Omental fat pad (tissue), 4 donors: Measurements from ENCODE around the gene TNFAIP8L3. TPM values are rescaled to one million over a fixed set of nuclear protein-coding genes. Genes with fewer than 3 reads are reported as not detected.

ENCODE experiments used
- ATAC-seq: fragments of 150-250 bp; one replicate; pipeline ENCODE4 v1.9.1; 2016; ENCODE audit warnings: mild to moderate bottlenecking, moderate library complexity; ENCODE audit not compliant: low FRiP score
- DNase-seq: peaks from one replicate; pipeline ENCODE4 v3.0.0-alpha.2; 2019; ENCODE audit warnings: low spot score
- total RNA-seq, 4 donors: library from RNA; depleted of rRNA; stranded (reverse); fragments of >200 nt; gene quantifications; one replicate each; pipeline ENCODE4 v1.1.0, GENCODE V29; 2016
- TF ChIP-seq, protein P1 (sequence below), 3 donors: fragments of 450-650 bp; IDR thresholded peaks; one replicate each; pipeline ENCODE4 v1.5.1; 2016 to 2017; ENCODE audit warnings: antibody characterized with exemption in 3 of 3, mild to moderate bottlenecking in 3 of 3, moderate library complexity in 2 of 3

Gene TNFAIP8L3
- total RNA-seq, 4 donors from 2014 or later = 3.5 to 21.7 (median 7.0) TPM

DNA sequence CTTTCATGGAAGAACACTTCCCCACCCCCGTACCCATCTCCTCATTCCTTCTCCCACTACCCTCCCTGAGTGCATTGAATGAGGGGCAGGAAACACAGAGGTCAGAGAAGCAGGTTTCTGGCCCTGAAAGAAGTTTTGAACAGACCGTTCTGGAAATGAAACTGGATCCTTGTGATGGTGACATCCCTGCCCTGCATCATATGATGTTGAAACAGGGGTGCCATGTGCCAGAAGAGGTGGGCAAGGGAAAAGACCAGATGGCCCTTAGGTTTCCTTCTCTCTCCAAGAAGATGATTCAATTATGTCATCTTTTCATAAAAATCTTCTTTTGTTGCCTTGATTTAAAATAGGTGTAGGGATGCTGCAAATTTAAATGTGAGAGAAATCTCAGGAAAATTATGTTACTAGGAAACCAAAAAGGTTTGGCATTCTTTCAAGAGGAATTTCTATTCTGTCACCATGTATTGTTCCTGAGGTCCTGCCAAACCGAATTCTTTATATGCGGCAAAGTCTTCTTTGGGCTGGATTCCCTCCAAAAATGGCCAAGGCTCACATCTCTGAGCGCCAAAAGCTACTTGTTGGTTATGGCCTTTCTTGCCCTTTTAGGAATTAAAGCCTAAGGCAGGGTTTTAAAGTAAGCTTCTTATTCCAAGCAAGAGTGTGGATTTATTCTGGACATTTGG is 19.9 kb upstream of the TNFAIP8L3 start:
- ATAC-seq = no peak
- DNase-seq = no peak
- TF ChIP-seq, protein P1, sequence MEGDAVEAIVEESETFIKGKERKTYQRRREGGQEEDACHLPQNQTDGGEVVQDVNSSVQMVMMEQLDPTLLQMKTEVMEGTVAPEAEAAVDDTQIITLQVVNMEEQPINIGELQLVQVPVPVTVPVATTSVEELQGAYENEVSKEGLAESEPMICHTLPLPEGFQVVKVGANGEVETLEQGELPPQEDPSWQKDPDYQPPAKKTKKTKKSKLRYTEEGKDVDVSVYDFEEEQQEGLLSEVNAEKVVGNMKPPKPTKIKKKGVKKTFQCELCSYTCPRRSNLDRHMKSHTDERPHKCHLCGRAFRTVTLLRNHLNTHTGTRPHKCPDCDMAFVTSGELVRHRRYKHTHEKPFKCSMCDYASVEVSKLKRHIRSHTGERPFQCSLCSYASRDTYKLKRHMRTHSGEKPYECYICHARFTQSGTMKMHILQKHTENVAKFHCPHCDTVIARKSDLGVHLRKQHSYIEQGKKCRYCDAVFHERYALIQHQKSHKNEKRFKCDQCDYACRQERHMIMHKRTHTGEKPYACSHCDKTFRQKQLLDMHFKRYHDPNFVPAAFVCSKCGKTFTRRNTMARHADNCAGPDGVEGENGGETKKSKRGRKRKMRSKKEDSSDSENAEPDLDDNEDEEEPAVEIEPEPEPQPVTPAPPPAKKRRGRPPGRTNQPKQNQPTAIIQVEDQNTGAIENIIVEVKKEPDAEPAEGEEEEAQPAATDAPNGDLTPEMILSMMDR (IDR thresholded peaks at IDR 0.05) = no peak

- DNase-seq (no peak), ATAC-seq (no peak)
- TF ChIP-seq, protein P1 (IDR thresholded peaks at IDR 0.05) = no peak
These were observed 17.4 kb upstream of the TNFAIP8L3 start for GRCh38 chr15:51112078-51112477.

DNA sequence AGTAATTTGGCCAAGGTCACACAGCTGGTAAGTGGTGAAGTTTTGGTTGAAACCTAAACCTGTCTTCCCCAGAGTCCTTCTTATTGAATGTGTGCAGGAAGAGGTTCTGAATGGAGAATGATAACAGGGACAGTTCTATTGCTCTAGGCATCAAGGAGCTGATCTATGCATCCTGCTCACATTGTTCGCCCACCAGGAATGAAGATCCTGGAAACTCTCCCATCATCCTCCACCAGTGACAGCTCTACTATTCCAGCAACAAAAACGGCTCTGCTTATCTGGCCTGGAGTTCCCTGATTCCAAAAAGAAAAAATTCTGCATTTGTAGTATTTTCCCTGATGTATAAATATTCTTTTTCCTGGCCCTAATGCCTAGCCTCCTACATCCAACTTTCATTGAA is 16.4 kb upstream of the TNFAIP8L3 start:
- TF ChIP-seq, protein P1 (IDR thresholded peaks at IDR 0.05) = no peak
- DNase-seq (no peak), ATAC-seq (no peak)

DNA sequence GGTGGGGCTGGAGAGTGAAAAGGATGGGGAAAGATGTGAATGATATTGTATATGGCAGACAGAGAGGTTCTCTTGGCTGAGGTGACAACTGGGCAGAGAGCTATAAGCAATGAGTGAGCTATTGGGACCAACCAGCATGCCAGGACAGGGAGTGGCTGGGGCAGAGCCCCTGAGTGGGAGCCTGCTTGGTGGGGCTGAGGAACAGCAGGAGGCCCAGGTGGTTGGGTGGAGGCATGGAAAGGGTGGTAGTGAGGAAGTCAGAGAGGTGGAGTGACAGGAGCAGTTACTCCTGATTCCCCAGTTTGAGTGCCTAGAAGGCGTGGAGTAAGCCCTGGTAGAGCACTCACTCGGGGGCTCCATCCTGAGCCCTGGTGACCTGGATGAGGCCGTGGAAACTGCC is 15.5 kb upstream of the TNFAIP8L3 start:
- TF ChIP-seq, protein P1 (IDR thresholded peaks at IDR 0.05) = no peak
- DNase-seq (no peak), ATAC-seq (no peak)

DNA sequence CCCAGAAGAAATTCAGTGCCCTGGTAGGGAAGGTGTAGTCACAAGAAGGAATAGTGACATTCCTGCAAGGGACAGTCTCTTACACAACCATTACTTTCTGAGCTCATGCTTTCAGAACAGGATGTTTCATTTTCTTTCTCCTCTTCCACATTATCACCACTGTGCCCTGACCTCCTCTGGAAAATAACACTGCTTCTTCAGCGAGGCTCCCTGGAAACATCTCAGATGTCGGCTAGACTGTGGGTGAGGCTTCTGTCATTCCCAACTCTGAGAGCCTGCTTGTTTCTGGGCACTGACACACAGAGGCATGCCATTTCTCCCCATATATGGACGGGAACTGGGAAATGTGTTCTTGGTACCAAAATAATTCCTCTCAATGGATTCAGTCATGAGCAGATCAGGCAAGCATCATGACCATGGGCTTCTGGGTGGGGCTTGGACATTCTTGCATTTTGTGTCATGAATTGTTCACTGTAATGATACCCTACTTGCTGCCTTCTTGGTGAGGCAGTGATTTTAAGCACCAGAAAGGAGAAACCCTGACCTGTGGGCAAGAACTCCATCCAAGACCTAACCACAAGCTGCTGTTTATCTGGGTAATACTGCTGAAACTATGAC is 14.3 kb upstream of the TNFAIP8L3 start:
- TF ChIP-seq, protein P1 (IDR thresholded peaks at IDR 0.05) = no peak
- ATAC-seq (no peak), DNase-seq (no peak)

- TF ChIP-seq, protein P1 (IDR thresholded peaks at IDR 0.05) = no peak
- no peak for DNase-seq
- ATAC-seq = no peak
These were observed 12.9 kb upstream of the TNFAIP8L3 start for GRCh38 chr15:51107612-51108011.

GRCh38 chr15:51106481-51106880 is 11.8 kb upstream of the TNFAIP8L3 start:
- no peak for DNase-seq
- TF ChIP-seq, protein P1 (IDR thresholded peaks at IDR 0.05) = no peak
- no peak for ATAC-seq
